NCI-H2196 (cell line): ENCODE results near the gene PRKAR1A.

ENCODE experiments used
- DNase-seq: peaks from one replicate; lab custom pipeline; 2025; ENCODE audit not compliant: unreplicated experiment; lab: John Stamatoyannopoulos, UW

PRKAR1A gene

GRCh38 chr17:68541816-68542215 lies 29.6 kb downstream of the PRKAR1A start:
- no peak for DNase-seq

GRCh38 chr17:68542698-68543463 lies 30.7 kb downstream of the PRKAR1A start:
- no peak for DNase-seq

GRCh38 chr17:68544111-68544915 lies 32.1 kb downstream of the PRKAR1A start:
- no peak for DNase-seq

- no peak for DNase-seq
Observed at GRCh38 chr17:68556551-68556950, 44.3 kb downstream of the PRKAR1A start.

DNA sequence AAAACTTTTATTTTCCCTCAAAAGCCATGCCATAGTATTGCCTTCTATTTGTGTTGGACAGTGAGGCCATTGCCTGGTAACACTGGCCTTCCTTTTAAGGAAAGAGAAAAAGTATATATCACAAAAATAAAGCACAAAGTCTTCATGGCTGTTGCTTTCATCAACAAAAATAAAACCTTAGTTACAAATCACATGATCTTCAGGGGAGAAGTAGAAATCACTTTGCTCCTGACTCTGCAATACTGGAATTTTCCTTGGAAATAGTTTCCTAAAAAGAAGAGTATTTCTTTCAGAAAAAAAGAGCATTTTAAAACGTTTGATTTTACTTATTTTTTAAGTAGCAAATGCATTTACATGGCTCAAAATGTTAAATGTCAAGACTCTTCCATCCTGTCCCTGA lies 47.1 kb downstream of the PRKAR1A start:
- no peak for DNase-seq

GRCh38 chr17:68560966-68561720 lies 48.9 kb downstream of the PRKAR1A start:
- DNase-seq = no peak

DNA sequence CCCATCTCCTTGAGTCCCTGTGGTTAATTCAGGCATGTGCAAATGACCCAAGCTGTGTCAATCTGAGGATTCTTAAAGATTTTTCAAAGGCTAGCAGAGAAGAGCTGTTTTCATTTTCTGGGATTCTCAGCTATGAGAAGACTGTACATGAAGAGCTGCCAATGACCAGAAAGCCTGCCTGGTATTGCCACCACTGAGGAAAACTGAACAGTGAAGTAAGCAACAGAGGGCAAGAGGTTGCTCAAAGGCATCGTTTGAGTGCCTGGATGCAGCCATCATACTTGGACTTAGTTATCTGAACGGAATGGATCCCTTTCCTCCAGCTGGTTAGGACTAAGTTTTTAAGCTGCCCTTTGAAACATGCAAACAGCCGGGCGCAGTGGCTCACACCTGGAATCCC lies 50.5 kb downstream of the PRKAR1A start:
- no peak for DNase-seq

- no peak for DNase-seq
Observed at GRCh38 chr17:68564415-68565111, 52.3 kb downstream of the PRKAR1A start.

- no peak for DNase-seq
Observed at GRCh38 chr17:68565661-68566441, 53.6 kb downstream of the PRKAR1A start.

DNA sequence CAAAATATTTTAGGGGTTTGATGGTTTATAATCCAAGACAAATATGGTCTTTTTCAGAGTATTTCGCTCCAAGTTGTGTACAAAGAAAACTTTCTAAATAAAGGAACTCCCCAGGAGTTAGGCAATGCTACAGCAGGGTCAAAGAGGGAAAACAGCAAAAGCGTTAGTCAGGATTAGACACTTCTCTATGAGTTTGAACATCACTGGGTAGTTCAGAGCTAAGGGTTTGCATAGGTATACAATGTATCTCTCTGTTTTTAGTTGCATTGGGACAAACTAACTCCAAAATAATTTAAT lies 54.2 kb downstream of the PRKAR1A start:
- DNase-seq = no peak

- DNase-seq = no peak
Observed at GRCh38 chr17:68567035-68567434, 54.8 kb downstream of the PRKAR1A start.

DNA sequence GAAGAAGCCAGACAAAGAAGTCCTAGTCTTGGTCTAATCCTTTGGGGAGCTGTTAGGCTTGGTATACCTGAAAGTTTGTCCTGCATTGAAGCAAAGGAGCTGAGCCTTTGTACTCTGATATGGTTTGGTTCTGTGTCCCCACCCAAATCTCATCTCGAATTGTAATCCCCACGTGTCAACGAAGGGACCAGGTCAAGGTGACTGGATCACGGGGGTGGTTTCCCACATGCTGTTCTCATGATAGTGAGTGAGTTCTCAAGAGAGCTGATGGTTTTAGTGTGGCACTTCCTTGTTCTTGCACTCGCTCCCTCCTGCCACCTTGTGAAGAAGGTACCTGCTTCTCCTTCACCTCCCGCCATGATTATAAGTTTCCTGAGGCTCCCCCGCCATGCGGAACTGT lies 55.4 kb downstream of the PRKAR1A start:
- DNase-seq = no peak

GRCh38 chr17:68568581-68568980 lies 56.4 kb downstream of the PRKAR1A start:
- DNase-seq = no peak

DNA sequence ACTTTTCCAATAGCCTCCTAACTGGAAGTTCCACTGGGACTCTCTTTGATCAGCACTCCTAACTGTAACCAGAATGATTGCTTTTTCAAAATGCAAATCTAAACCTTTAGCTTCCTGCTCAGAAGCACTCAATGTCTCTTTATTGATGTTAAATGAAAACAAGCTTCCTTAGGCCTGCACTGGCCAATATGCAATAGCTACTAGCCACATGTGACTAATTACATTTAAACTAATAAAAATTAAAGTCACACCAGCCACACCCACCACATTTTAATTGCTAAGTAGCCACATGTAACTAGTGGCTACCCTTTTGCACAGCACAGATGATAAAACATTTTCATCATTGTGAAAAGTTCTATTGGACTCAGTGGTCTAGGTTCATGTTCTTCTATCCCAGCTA lies 57.1 kb downstream of the PRKAR1A start:
- DNase-seq = no peak

DNA sequence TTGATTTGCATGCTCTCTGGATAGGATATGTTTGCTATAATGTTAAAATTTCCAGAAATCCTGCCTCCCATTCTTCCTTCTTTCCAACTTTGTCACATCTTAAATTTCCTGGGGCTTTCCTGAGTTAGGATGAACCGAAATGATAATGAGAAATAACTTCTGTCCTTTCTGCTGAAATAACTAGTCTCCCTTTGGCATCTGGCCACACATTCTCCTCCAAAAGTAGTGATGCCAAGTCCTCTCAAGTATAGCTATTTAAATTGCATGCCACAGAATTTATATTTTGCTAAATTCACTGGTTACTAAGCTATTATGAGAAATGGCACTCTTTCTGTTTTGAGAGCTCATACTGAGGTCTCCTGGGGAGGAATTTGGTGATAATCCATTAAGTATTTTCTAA lies 58.3 kb downstream of the PRKAR1A start:
- DNase-seq = no peak

- no peak for DNase-seq
Observed at GRCh38 chr17:68572138-68572842, 60.1 kb downstream of the PRKAR1A start.

- DNase-seq = no peak
Observed at GRCh38 chr17:68573338-68573737, 61.1 kb downstream of the PRKAR1A start.

GRCh38 chr17:68576137-68576536 lies 63.9 kb downstream of the PRKAR1A start:
- DNase-seq = no peak

GRCh38 chr17:68576811-68577496 lies 64.7 kb downstream of the PRKAR1A start:
- DNase-seq = no peak
